HepG2 (cell line): ENCODE data around the gene SHFL. TPM values are rescaled to one million over a fixed set of nuclear protein-coding genes. Genes with fewer than 3 reads are reported as not detected.

Experiments
- ATAC-seq: fragments of 200-7000 bp; cut with Tn5 transposase; 3 replicates; pipeline ENCODE4 v1.9.1; 2020; ENCODE audit warnings: mild to moderate bottlenecking, moderate library complexity
- BruUV-seq: library from RNA; stranded (reverse); fragments of 400-500 nt; replicated peaks from 2 replicates; lab custom pipeline; 2021; lab: Mats Ljungman, UMichigan
- CTCF ChIA-PET: fragments of 300-600 bp; formaldehyde crosslinking; extraction: SDS; loops from one replicate; lab custom pipeline; 2021; ENCODE audit warnings: low total read pairs, inconsistent platforms, low intra/inter-chr PET ratio; lab: Yijun Ruan, JAX
- POLR2A ChIA-PET: fragments of 350-600 bp; sonication (Branson Sonifier 250); formaldehyde crosslinking; loops from one replicate; lab custom pipeline; 2020; ENCODE audit warnings: antibody characterized with exemption, inconsistent platforms; lab: Yijun Ruan, JAX
- DNase-seq: peaks from one replicate; pipeline ENCODE4 v3.0.0-alpha.2; 2015; ENCODE audit warnings: low spot score
- FAIRE-seq: peaks from 3 replicates; lab custom pipeline; 2011; peaks lifted over from hg19 to GRCh38; lab: Jason Lieb, UNC
- H2AFZ ChIP-seq: one replicate; pipeline ENCODE4 v1.6.1; 2011; ENCODE audit warnings: low read length, inconsistent platforms
- H3K27ac ChIP-seq: fragments of 300-600 bp; 3 replicates; pipeline ENCODE4 v1.8.0; 2011; ENCODE audit warnings: mixed run types, mild to moderate bottlenecking, mixed read lengths, low read length, inconsistent platforms; ENCODE audit not compliant: insufficient read depth; ENCODE audit errors: extremely low read length
- H3K27me3 ChIP-seq, 2 experiments: fragments of 200-600 bp in 1 of 2; 2 replicates in 1 of 2; 3 replicates in 1 of 2; pipeline versions ENCODE4 v1.6.0 to v1.8.0; 2011; ENCODE audit warnings: low read length in 2 of 2, mild to moderate bottlenecking in 2 of 2, moderate library complexity in 2 of 2, inconsistent platforms in 1 of 2; ENCODE audit not compliant: insufficient read depth in 2 of 2, control insufficient read depth in 1 of 2
- H3K36me3 ChIP-seq, 2 experiments: fragments of 200-600 bp in 1 of 2; replicated peaks in 1 of 2; 2 replicates in 1 of 2; 3 replicates in 1 of 2; pipeline versions ENCODE4 v1.5.1 to v1.8.0; 2011; ENCODE audit warnings: low read length in 2 of 2, inconsistent platforms in 1 of 2; ENCODE audit not compliant: insufficient read depth in 2 of 2, control insufficient read depth in 1 of 2
- H3K4me1 ChIP-seq: 2 replicates; pipeline ENCODE4 v1.5.1; 2012; ENCODE audit warnings: low read length, inconsistent platforms; ENCODE audit not compliant: insufficient read depth
- H3K4me2 ChIP-seq: 2 replicates; pipeline ENCODE4 v1.6.0; 2011; ENCODE audit warnings: low read depth, low read length, inconsistent platforms
- H3K4me3 ChIP-seq, 3 experiments: fragments of 200-600 bp in 1 of 3; sonication (generic), shearing (Covaris generic) in 1 of 3; replicated peaks in 1 of 3; 2 replicates each; pipeline ENCODE4 v1.5.1; 2011 to 2016; ENCODE audit warnings: low read length in 3 of 3, inconsistent platforms in 2 of 3, low read depth in 2 of 3, mild to moderate bottlenecking in 2 of 3, control low read depth in 1 of 3, mixed read lengths in 1 of 3; ENCODE audit not compliant: insufficient read depth in 1 of 3
- H3K79me2 ChIP-seq: one replicate; pipeline ENCODE4 v1.6.1; 2011; ENCODE audit warnings: low read length, inconsistent platforms; ENCODE audit not compliant: insufficient read depth
- H3K9ac ChIP-seq: 2 replicates; pipeline ENCODE4 v1.6.0; 2011; ENCODE audit warnings: mild to moderate bottlenecking, low read depth, low read length, inconsistent platforms; ENCODE audit not compliant: insufficient read depth
- H3K9me3 ChIP-seq: 2 replicates; pipeline ENCODE4 v1.5.1; 2012; ENCODE audit warnings: mild to moderate bottlenecking, low read length
- H4K20me1 ChIP-seq: 2 replicates; pipeline ENCODE4 v1.6.0; 2011; ENCODE audit warnings: inconsistent platforms, mild to moderate bottlenecking, low read length, moderate library complexity; ENCODE audit not compliant: insufficient read depth
- AGO2 ChIP-seq: fragments of 200-400 bp; formaldehyde crosslinking; optimal IDR thresholded peaks from 2 replicates; pipeline ENCODE3; 2017; ENCODE audit warnings: mild to moderate bottlenecking, low read depth, low read length, moderate library complexity
- EEA1 ChIP-seq: sonication (generic); formaldehyde crosslinking; IDR thresholded peaks from 2 replicates; pipeline ENCODE4 v1.5.1; 2020; ENCODE audit warnings: mild to moderate bottlenecking, missing genetic modification reagents, borderline replicate concordance
- KLF9 ChIP-seq: IDR thresholded peaks from 2 replicates; pipeline ENCODE4 v1.6.1; 2016; ENCODE audit warnings: low read depth
- MYC ChIP-seq: sonication (generic); formaldehyde crosslinking; IDR thresholded peaks from 2 replicates; pipeline ENCODE4 v1.9.0; 2021; ENCODE audit warnings: missing genetic modification reagents, borderline replicate concordance
- NR1H2 ChIP-seq: sonication (generic); formaldehyde crosslinking; IDR thresholded peaks from 2 replicates; pipeline ENCODE4 v1.8.1; 2022; ENCODE audit warnings: low read depth, missing genetic modification reagents, borderline replicate concordance
- NRL ChIP-seq: sonication (generic); formaldehyde crosslinking; IDR thresholded peaks from 2 replicates; pipeline ENCODE4 v1.5.0; 2020; ENCODE audit warnings: missing genetic modification reagents, mild to moderate bottlenecking, moderate library complexity, borderline replicate concordance
- SMAD1 ChIP-seq: sonication (generic); formaldehyde crosslinking; IDR thresholded peaks from 2 replicates; pipeline ENCODE4 v1.4.0; 2020; ENCODE audit warnings: missing genetic modification reagents, low read depth, mild to moderate bottlenecking, borderline replicate concordance
- ZNF274 ChIP-seq: sonication (generic); formaldehyde crosslinking; IDR thresholded peaks from 2 replicates; pipeline ENCODE4 v1.5.1; 2020; ENCODE audit warnings: mild to moderate bottlenecking, missing genetic modification reagents
- ZNF296 ChIP-seq: sonication (generic); formaldehyde crosslinking; conservative IDR thresholded peaks from 2 replicates; pipeline ENCODE4 v1.5.0; 2020; ENCODE audit warnings: mild to moderate bottlenecking, missing genetic modification reagents
- ZNF556 ChIP-seq: sonication (generic); formaldehyde crosslinking; IDR thresholded peaks from 2 replicates; pipeline ENCODE4 v1.4.0; 2020; ENCODE audit warnings: mild to moderate bottlenecking, missing genetic modification reagents, borderline replicate concordance
- ZNF672 ChIP-seq: sonication (generic); formaldehyde crosslinking; IDR thresholded peaks from 2 replicates; pipeline ENCODE4 v1.8.1; 2022; ENCODE audit warnings: missing genetic modification reagents
- ZNF878 ChIP-seq: sonication (generic); formaldehyde crosslinking; IDR thresholded peaks from 2 replicates; pipeline ENCODE4 v1.8.1; 2023; ENCODE audit warnings: mild to moderate bottlenecking, missing genetic modification reagents, moderate library complexity
- WGBS: methylation state at CpG from one replicate; pipeline ENCODE4 v1.1.6; 2017; ENCODE audit warnings: low lambda C conversion rate; 5-methylcytosine and 5-hydroxymethylcytosine counted together
- in situ Hi-C: cut with HindIII; loops from 2 replicates; pipeline ENCODE4 v1.10.0; 2017; ENCODE audit warnings: low pct_unique_long_range_greater_than_20kb; ENCODE audit not compliant: extremely low pct_ligation_motif_present
- intact Hi-C: fragments of 100-400 bp; cut with micrococcal nuclease; formaldehyde crosslinking; loops from one replicate; pipeline ENCODE4 v1.10.0; 2022; ENCODE audit not compliant: unreplicated experiment
- polyA plus RNA-seq, 8 experiments: library from polyadenylated mRNA; depleted of rRNA in 3 of 8; stranded (reverse) in 7 of 8; unstranded in 1 of 8; fragments of >200 nt; fragmentation: Illumina TruSeq in 4 of 8; extraction: Trizol in 4 of 8; gene quantifications; 2 replicates each; pipeline versions ENCODE4 v1.2.1 to v1.2.3, GENCODE V29; 2011 to 2016; ENCODE audit warnings: low read depth in 4 of 8, missing spikeins in 1 of 8, mixed read lengths in 1 of 8; ENCODE audit not compliant: insufficient read depth in 1 of 8
- total RNA-seq, 5 experiments: library from RNA; depleted of rRNA; stranded (reverse); fragments of >200 nt; fragmentation: Illumina TruSeq; extraction: Trizol; gene quantifications; 2 replicates each; pipeline ENCODE4 v1.2.3, GENCODE V29; 2016; ENCODE audit warnings: low read depth in 1 of 5
- TF ChIP-seq, protein P1 (sequence below), 2 experiments: sonication (generic) in 1 of 2; formaldehyde crosslinking in 1 of 2; IDR thresholded peaks; 2 replicates each; pipeline versions ENCODE4 v1.4.0 to v1.6.1; 2018 to 2020; ENCODE audit warnings: missing genetic modification reagents in 2 of 2, borderline replicate concordance in 1 of 2, low read depth in 1 of 2, mild to moderate bottlenecking in 1 of 2, missing biosample characterization in 1 of 2
- TF ChIP-seq, protein P2 (sequence below): sonication (generic); IDR thresholded peaks from 2 replicates; pipeline ENCODE4 v1.6.1; 2016; ENCODE audit warnings: low read depth, borderline replicate concordance
- TF ChIP-seq, protein P3 (sequence below): sonication (generic); formaldehyde crosslinking; IDR thresholded peaks from 2 replicates; pipeline ENCODE4 v1.9.0; 2022; ENCODE audit warnings: missing genetic modification reagents, mild to moderate bottlenecking, borderline replicate concordance
- TF ChIP-seq, protein P4 (sequence below): IDR thresholded peaks from 2 replicates; pipeline ENCODE4 v1.6.1; 2012; ENCODE audit warnings: inconsistent platforms
- TF ChIP-seq, protein P5 (sequence below): sonication (generic); formaldehyde crosslinking; IDR thresholded peaks from 2 replicates; pipeline ENCODE4 v1.4.0; 2020; ENCODE audit warnings: mild to moderate bottlenecking, missing genetic modification reagents

Gene SHFL
- total and polyA plus RNA-seq, 2 of the 13 experiments (the other 11 are each of a cell fraction or from before 2014, with no cell fraction given), result 12.3 to 36.4 TPM

DNA sequence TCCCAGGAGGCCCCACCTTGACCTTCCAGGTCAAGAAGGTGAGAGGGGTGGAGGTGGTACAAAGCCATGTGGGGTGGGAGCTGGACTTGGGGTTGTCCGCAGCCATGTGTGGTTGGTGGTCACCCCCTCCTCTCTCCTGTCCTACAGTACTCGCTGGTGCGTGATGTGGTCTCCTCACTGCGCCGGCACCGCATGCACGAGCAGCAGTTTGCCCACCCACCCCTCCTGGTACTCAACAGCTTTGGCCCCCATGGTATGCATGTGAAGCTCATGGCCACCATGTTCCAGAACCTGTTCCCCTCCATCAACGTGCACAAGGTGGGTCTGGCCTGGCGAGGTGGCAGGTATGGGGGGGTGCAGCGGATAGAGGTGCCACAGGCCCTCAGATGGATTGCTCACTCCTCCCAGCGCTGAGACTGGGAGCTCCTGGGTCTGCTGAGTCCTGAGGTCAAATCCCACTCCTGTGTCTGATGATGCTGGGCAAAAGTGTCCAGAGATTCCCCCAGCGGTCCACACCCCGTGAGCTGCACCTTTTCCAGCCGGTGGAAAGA, 21.8 kb downstream of the SHFL start:
- peaks cover 5% of the 10 kb centered on the region; the same call in 1 of the 2 replicates for H4K20me1 ChIP-seq
- H3K79me2 ChIP-seq, result peaks cover 19% of the 10 kb centered on the region
- H3K36me3 ChIP-seq, result peaks cover 24 to 40% of the 10 kb centered on the region in 2 experiments
- no peak overlapping the region for H2AFZ ChIP-seq
- no TSS peak for BruUV-seq
- intact Hi-C loops (no loop called here), in situ Hi-C loops (no loop called here)
- no peak for DNase-seq
- ChIA-PET CTCF (no interaction called here), POLR2A (no interaction called here)
- peak overlapping the region; percentile 94 for H3K4me2 ChIP-seq
- H3K9ac ChIP-seq, result peak overlapping the region; percentile 96; the same call in 1 of the 2 replicates
- H3K4me1 ChIP-seq, result peaks cover 41% of the 10 kb centered on the region
- no peaks in the 10 kb centered on the region for H3K9me3 ChIP-seq
- 100% methylated on average over 10 of the region's 14 CpGs for WGBS
- FAIRE-seq, result no peak
- H3K27me3 ChIP-seq, result no peaks in the 10 kb centered on the region; a peak in 1 of 5 replicates
- H3K4me3 ChIP-seq, result peak overlapping the region; percentile 2 to 91 (median 30); a peak in 3 of 6 replicates
- no peak for ATAC-seq
- H3K27ac ChIP-seq, result no peak overlapping the region
- TF ChIP-seq, protein P1, sequence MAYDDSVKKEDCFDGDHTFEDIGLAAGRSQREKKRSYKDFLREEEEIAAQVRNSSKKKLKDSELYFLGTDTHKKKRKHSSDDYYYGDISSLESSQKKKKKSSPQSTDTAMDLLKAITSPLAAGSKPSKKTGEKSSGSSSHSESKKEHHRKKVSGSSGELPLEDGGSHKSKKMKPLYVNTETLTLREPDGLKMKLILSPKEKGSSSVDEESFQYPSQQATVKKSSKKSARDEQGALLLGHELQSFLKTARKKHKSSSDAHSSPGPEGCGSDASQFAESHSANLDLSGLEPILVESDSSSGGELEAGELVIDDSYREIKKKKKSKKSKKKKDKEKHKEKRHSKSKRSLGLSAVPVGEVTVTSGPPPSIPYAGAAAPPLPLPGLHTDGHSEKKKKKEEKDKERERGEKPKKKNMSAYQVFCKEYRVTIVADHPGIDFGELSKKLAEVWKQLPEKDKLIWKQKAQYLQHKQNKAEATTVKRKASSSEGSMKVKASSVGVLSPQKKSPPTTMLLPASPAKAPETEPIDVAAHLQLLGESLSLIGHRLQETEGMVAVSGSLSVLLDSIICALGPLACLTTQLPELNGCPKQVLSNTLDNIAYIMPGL (CRISPR knock-in tag; IDR thresholded peaks at IDR 0.05; ENCODE audit: borderline replicate concordance in 1 of 2, low read depth in 1 of 2), result no peak
- TF ChIP-seq, protein P2, sequence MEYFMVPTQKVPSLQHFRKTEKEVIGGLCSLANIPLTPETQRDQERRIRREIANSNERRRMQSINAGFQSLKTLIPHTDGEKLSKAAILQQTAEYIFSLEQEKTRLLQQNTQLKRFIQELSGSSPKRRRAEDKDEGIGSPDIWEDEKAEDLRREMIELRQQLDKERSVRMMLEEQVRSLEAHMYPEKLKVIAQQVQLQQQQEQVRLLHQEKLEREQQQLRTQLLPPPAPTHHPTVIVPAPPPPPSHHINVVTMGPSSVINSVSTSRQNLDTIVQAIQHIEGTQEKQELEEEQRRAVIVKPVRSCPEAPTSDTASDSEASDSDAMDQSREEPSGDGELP, result no peak
- no peak for TF ChIP-seq MYC (CRISPR knock-in tag)
- TF ChIP-seq ZNF672 (CRISPR knock-in tag), result no peak
- TF ChIP-seq ZNF274 (CRISPR knock-in tag), result no peak
- no peak for TF ChIP-seq NR1H2 (CRISPR knock-in tag)
- no peak for TF ChIP-seq ZNF296
- TF ChIP-seq, protein P3, sequence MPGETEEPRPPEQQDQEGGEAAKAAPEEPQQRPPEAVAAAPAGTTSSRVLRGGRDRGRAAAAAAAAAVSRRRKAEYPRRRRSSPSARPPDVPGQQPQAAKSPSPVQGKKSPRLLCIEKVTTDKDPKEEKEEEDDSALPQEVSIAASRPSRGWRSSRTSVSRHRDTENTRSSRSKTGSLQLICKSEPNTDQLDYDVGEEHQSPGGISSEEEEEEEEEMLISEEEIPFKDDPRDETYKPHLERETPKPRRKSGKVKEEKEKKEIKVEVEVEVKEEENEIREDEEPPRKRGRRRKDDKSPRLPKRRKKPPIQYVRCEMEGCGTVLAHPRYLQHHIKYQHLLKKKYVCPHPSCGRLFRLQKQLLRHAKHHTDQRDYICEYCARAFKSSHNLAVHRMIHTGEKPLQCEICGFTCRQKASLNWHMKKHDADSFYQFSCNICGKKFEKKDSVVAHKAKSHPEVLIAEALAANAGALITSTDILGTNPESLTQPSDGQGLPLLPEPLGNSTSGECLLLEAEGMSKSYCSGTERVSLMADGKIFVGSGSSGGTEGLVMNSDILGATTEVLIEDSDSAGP (CRISPR knock-in tag), result 0 out of 2 replicates have a peak, but pooled peaks have one; percentile 14
- TF ChIP-seq ZNF556 (CRISPR knock-in tag), result no peak
- TF ChIP-seq, protein P4, sequence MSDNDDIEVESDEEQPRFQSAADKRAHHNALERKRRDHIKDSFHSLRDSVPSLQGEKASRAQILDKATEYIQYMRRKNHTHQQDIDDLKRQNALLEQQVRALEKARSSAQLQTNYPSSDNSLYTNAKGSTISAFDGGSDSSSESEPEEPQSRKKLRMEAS, result no peak
- TF ChIP-seq, protein P5, sequence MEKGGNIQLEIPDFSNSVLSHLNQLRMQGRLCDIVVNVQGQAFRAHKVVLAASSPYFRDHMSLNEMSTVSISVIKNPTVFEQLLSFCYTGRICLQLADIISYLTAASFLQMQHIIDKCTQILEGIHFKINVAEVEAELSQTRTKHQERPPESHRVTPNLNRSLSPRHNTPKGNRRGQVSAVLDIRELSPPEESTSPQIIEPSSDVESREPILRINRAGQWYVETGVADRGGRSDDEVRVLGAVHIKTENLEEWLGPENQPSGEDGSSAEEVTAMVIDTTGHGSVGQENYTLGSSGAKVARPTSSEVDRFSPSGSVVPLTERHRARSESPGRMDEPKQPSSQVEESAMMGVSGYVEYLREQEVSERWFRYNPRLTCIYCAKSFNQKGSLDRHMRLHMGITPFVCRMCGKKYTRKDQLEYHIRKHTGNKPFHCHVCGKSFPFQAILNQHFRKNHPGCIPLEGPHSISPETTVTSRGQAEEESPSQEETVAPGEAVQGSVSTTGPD (CRISPR knock-in tag), result no peak
- no peak for TF ChIP-seq KLF9 (CRISPR knock-in tag)
- no peak for TF ChIP-seq SMAD1 (CRISPR knock-in tag)
- no peak for TF ChIP-seq NRL
- no peak for TF ChIP-seq ZNF878
- peak; percentile 31 for TF ChIP-seq AGO2
- TF ChIP-seq EEA1 (CRISPR knock-in tag), result 0 out of 2 replicates have a peak, but pooled peaks have one; percentile 27
